Neural cell (in vitro differentiated cells): ENCODE data around the gene ZNF552. TPM values are rescaled to one million over a fixed set of nuclear protein-coding genes. Genes with fewer than 3 reads are reported as not detected.

Experiments
- H2AFZ ChIP-seq: fragments of 200-600, 300-800 bp; sonication (generic), shearing (Covaris generic); 2 replicates; pipeline ENCODE4 v1.6.0; 2014; ENCODE audit warnings: low read depth, mild to moderate bottlenecking, antibody characterized with exemption, low read length, moderate library complexity
- H3F3A ChIP-seq: fragments of 200-600 bp; shearing (Covaris generic); 2 replicates; pipeline ENCODE4 v1.6.1; 2016; ENCODE audit warnings: mild to moderate bottlenecking, moderate library complexity, mixed read lengths, antibody characterized with exemption, low read length; ENCODE audit not compliant: insufficient read depth, poor library complexity, severe bottlenecking
- H3K27ac ChIP-seq: fragments of 200-600, 300-800 bp; sonication (generic), shearing (Covaris generic); 2 replicates; pipeline ENCODE4 v1.5.1; 2014; ENCODE audit warnings: mild to moderate bottlenecking, low read length, moderate library complexity
- H3K27me3 ChIP-seq: fragments of 300-800, 200-600 bp; sonication (generic), shearing (Covaris generic); 2 replicates; pipeline ENCODE4 v1.6.0; 2014; ENCODE audit warnings: mild to moderate bottlenecking, low read depth, low read length, moderate library complexity; ENCODE audit not compliant: insufficient read depth
- H3K36me3 ChIP-seq: fragments of 300-800, 200-600 bp; sonication (generic), shearing (Covaris generic); 2 replicates; pipeline ENCODE4 v1.5.1; 2014; ENCODE audit warnings: mild to moderate bottlenecking, antibody characterized with exemption, low read length, moderate library complexity; ENCODE audit not compliant: insufficient read depth
- H3K4me2 ChIP-seq: fragments of 300-800, 200-600 bp; sonication (generic), shearing (Covaris generic); 2 replicates; pipeline ENCODE4 v1.6.0; 2014; ENCODE audit warnings: mild to moderate bottlenecking, low read length
- H3K4me3 ChIP-seq: fragments of 300-800, 200-600 bp; sonication (generic), shearing (Covaris generic); 2 replicates; pipeline ENCODE4 v1.5.1; 2014; ENCODE audit warnings: mild to moderate bottlenecking, low read length, moderate library complexity
- H3K79me2 ChIP-seq: fragments of 200-600 bp; shearing (Covaris generic); replicated peaks from 2 replicates; pipeline ENCODE4 v1.6.0; 2014; ENCODE audit warnings: mild to moderate bottlenecking, low read length, moderate library complexity; ENCODE audit not compliant: insufficient read depth
- H3K9ac ChIP-seq: fragments of 300-800, 200-600 bp; sonication (generic), shearing (Covaris generic); 2 replicates; pipeline ENCODE4 v1.6.1; 2016; ENCODE audit warnings: mild to moderate bottlenecking, low read length, mixed read lengths
- H3K9me2 ChIP-seq: fragments of 200-600 bp; shearing (Covaris generic); 2 replicates; pipeline ENCODE4 v1.6.1; 2016; ENCODE audit warnings: mild to moderate bottlenecking, low read length, mixed read lengths; ENCODE audit not compliant: insufficient read depth
- H3K9me3 ChIP-seq: fragments of 200-600, 300-800 bp; sonication (generic), shearing (Covaris generic); 2 replicates; pipeline ENCODE4 v1.6.1; 2016; ENCODE audit warnings: mild to moderate bottlenecking, mixed run types, low read length, moderate library complexity, mixed read lengths
- H4K20me1 ChIP-seq: fragments of 200-600 bp; shearing (Covaris generic); 2 replicates; pipeline ENCODE4 v1.6.1; 2016; ENCODE audit warnings: mild to moderate bottlenecking, mixed run types; ENCODE audit not compliant: insufficient read depth
- CTCF ChIP-seq: fragments of 450-650 bp; IDR thresholded peaks from 2 replicates; pipeline ENCODE4 v1.5.1; 2014; ENCODE audit warnings: antibody characterized with exemption, mild to moderate bottlenecking, moderate library complexity; ENCODE audit not compliant: poor library complexity, severe bottlenecking
- EP300 ChIP-seq: fragments of 450-650 bp; conservative IDR thresholded peaks from 2 replicates; pipeline ENCODE4 v1.6.1; 2014; ENCODE audit warnings: antibody characterized with exemption, mild to moderate bottlenecking, moderate library complexity; ENCODE audit not compliant: poor library complexity, severe bottlenecking
- EZH2 ChIP-seq: fragments of 200-600, 300-800 bp; shearing (Covaris generic), sonication (generic); IDR thresholded peaks from 2 replicates; pipeline ENCODE4 v1.6.1; 2014; ENCODE audit warnings: antibody characterized with exemption, low read length, borderline replicate concordance, mild to moderate bottlenecking; ENCODE audit not compliant: insufficient read depth, poor library complexity, severe bottlenecking
- MXI1 ChIP-seq: fragments of 450-650 bp; conservative IDR thresholded peaks from 2 replicates; pipeline ENCODE4 v1.6.1; 2014; ENCODE audit warnings: antibody characterized with exemption, mild to moderate bottlenecking; ENCODE audit not compliant: poor library complexity, severe bottlenecking
- POLR2AphosphoS5 ChIP-seq: IDR thresholded peaks from 2 replicates; pipeline ENCODE4 v1.6.1; 2012
- RAD21 ChIP-seq: fragments of 450-650 bp; conservative IDR thresholded peaks from 2 replicates; pipeline ENCODE4 v1.6.1; 2014; ENCODE audit warnings: antibody characterized with exemption, mild to moderate bottlenecking, moderate library complexity
- SMC3 ChIP-seq: fragments of 450-650 bp; conservative IDR thresholded peaks from 2 replicates; pipeline ENCODE4 v1.6.1; 2014; ENCODE audit warnings: antibody characterized with exemption, mild to moderate bottlenecking, moderate library complexity; ENCODE audit not compliant: poor library complexity
- TAF1 ChIP-seq: IDR thresholded peaks from 2 replicates; pipeline ENCODE4 v1.6.1; 2012; ENCODE audit warnings: low read depth
- polyA plus RNA-seq: library from polyadenylated mRNA; depleted of rRNA; stranded (reverse); fragments of >200 nt; gene quantifications from 2 replicates; pipeline ENCODE4 v1.2.3, GENCODE V29; 2014
- TF ChIP-seq, protein P1 (sequence below): IDR thresholded peaks from 2 replicates; pipeline ENCODE4 v1.6.1; 2012; ENCODE audit warnings: borderline replicate concordance

ZNF552 gene
- polyA plus RNA-seq, 1 donor from 2014 or later, result 8.8 TPM

- no peaks in the 10 kb centered on the region for H3F3A ChIP-seq
- no peak overlapping the region for H3K4me2 ChIP-seq
- no peaks in the 10 kb centered on the region for H4K20me1 ChIP-seq
- no peak overlapping the region for H2AFZ ChIP-seq
- H3K9me2 ChIP-seq, result no peaks in the 10 kb centered on the region
- H3K36me3 ChIP-seq, result peaks cover 29% of the 10 kb centered on the region
- H3K9me3 ChIP-seq, result peaks cover 7% of the 10 kb centered on the region
- peaks cover 51% of the 10 kb centered on the region for H3K79me2 ChIP-seq
- no peak overlapping the region for H3K4me3 ChIP-seq
- no peak overlapping the region for H3K27ac ChIP-seq
- H3K9ac ChIP-seq, result no peak overlapping the region
- H3K27me3 ChIP-seq, result no peaks in the 10 kb centered on the region
- TF ChIP-seq RAD21 (no peak), EP300 (no peak)
Observed at GRCh38 chr19:57778336-57778735, 36.4 kb downstream of the ZNF552 start.

- H3K9me3 ChIP-seq, result peaks cover 7% of the 10 kb centered on the region
- no peak for TF ChIP-seq EP300
- TF ChIP-seq, protein P1, sequence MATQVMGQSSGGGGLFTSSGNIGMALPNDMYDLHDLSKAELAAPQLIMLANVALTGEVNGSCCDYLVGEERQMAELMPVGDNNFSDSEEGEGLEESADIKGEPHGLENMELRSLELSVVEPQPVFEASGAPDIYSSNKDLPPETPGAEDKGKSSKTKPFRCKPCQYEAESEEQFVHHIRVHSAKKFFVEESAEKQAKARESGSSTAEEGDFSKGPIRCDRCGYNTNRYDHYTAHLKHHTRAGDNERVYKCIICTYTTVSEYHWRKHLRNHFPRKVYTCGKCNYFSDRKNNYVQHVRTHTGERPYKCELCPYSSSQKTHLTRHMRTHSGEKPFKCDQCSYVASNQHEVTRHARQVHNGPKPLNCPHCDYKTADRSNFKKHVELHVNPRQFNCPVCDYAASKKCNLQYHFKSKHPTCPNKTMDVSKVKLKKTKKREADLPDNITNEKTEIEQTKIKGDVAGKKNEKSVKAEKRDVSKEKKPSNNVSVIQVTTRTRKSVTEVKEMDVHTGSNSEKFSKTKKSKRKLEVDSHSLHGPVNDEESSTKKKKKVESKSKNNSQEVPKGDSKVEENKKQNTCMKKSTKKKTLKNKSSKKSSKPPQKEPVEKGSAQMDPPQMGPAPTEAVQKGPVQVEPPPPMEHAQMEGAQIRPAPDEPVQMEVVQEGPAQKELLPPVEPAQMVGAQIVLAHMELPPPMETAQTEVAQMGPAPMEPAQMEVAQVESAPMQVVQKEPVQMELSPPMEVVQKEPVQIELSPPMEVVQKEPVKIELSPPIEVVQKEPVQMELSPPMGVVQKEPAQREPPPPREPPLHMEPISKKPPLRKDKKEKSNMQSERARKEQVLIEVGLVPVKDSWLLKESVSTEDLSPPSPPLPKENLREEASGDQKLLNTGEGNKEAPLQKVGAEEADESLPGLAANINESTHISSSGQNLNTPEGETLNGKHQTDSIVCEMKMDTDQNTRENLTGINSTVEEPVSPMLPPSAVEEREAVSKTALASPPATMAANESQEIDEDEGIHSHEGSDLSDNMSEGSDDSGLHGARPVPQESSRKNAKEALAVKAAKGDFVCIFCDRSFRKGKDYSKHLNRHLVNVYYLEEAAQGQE, result no peak
- TF ChIP-seq POLR2AphosphoS5, result no peak
- no peak for TF ChIP-seq TAF1
- no peak for TF ChIP-seq CTCF
- no peak for TF ChIP-seq MXI1
- no peak for TF ChIP-seq SMC3
- no peak for TF ChIP-seq RAD21
- TF ChIP-seq EZH2, result no peak
- H3K27me3 ChIP-seq, result no peaks in the 10 kb centered on the region
- no peak overlapping the region for H3K9ac ChIP-seq
- no peaks in the 10 kb centered on the region for H3F3A ChIP-seq
- H3K79me2 ChIP-seq, result peaks cover 66% of the 10 kb centered on the region
- no peaks in the 10 kb centered on the region for H3K9me2 ChIP-seq
- H2AFZ ChIP-seq, result no peak overlapping the region
- H3K27ac ChIP-seq, result no peak overlapping the region
- peaks cover 32% of the 10 kb centered on the region for H3K36me3 ChIP-seq
- H4K20me1 ChIP-seq, result no peaks in the 10 kb centered on the region
- H3K4me3 ChIP-seq, result no peak overlapping the region
- H3K4me2 ChIP-seq, result no peak overlapping the region
Observed at GRCh38 chr19:57776764-57777296, 37.9 kb downstream of the ZNF552 start.

- Histone ChIP-seq H3K27ac (no peak overlapping the region), H3K36me3 (peaks cover 9% of the 10 kb centered on the region), H3K9me2 (no peaks in the 10 kb centered on the region), H4K20me1 (no peaks in the 10 kb centered on the region), H3K9me3 (no peaks in the 10 kb centered on the region), H2AFZ (no peak overlapping the region), H3K9ac (no peak overlapping the region), H3K4me3 (no peak overlapping the region), H3K79me2 (peaks cover 68% of the 10 kb centered on the region), H3K27me3 (no peaks in the 10 kb centered on the region), H3K4me2 (no peak overlapping the region), H3F3A (no peaks in the 10 kb centered on the region)
- no peak for TF ChIP-seq RAD21
- TF ChIP-seq, protein P1, result no peak
- no peak for TF ChIP-seq EZH2
- no peak for TF ChIP-seq MXI1
- no peak for TF ChIP-seq CTCF
- TF ChIP-seq TAF1, result no peak
Observed at GRCh38 chr19:57773488-57773887, 41.2 kb downstream of the ZNF552 start.
